Activated CD8-positive, alpha-beta memory T cell treated with anti-CD3 and anti-CD28 coated beads for 36 hours (primary cell): ENCODE measurements around the gene GPR63. TPM values are rescaled to one million over a fixed set of nuclear protein-coding genes. Genes with fewer than 3 reads are reported as not detected.

Experiments
- CTCF ChIA-PET: fragments of 350-600 bp; sonication (Branson Sonifier 250); formaldehyde crosslinking; loops from one replicate; lab custom pipeline; 2021; ENCODE audit warnings: antibody characterized with exemption; lab: Charles Lee
- POLR2A ChIA-PET: fragments of 350-600 bp; sonication (Branson Sonifier 250); formaldehyde crosslinking; loops from one replicate; lab custom pipeline; 2021; ENCODE audit warnings: antibody characterized with exemption; lab: Charles Lee
- total RNA-seq, 2 experiments: library from RNA; stranded (reverse); gene quantifications; one replicate each; pipeline ENCODE4 v1.2.3, GENCODE V29; 2021

Gene GPR63
- total RNA-seq, 2 experiments from 2014 or later: 1.7 to 1.9 TPM

DNA sequence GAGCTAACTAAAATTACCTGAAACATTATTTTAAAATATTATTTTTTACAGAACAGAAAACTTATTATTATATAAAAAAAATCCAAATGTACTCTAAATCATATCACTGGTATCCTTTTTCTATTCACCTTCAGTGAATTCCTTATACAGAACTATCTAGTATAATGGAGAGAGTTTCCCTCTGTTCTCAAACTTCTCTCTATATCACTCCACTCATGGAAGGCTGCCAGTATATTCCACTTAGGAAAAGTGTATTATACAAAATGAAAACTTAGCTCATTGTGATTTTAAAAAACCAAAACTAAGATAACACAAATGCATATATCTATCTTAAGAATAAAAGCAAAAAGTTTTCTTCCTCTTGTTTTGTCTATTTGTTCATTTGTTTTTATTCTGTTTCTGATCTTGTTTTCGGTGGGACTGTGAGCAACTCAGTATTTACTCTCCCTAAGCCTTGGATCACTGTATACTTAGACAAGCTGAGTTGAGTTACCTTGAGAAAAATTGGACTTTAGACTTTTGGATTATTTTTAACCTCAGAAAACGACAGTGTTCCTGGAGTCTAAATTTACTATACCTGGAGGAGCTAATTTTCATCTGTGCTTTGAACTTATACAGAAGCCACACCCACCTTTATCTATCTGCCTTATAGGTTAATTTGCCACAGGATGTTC, 61.4 kb downstream of the GPR63 start:
- ChIA-PET CTCF (no interaction called here), POLR2A (no interaction called here)

GRCh38 chr6:96766769-96767168, 70.5 kb downstream of the GPR63 start:
- CTCF ChIA-PET: no interaction called here
- POLR2A ChIA-PET: no interaction called here

DNA sequence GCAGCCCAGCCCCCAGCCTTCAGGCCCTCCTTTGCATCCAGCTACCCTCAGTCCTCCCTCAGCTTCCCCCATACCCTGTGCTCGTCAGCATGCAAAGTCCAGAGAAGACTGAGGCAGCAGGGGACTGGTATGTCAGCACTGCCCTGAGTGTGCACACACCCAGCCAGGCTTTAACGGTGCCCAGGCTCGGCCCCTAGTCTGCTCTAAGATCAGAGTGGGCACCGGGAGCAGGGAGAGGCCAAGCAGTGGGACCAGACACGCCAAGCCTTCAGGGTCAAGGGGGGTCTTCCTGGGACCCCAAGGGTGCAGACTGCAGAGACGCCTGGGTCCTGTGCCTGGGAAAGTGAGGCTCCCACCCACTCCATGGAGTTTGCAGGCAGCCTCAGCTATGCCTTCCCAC, 74.7 kb downstream of the GPR63 start:
- ChIA-PET CTCF (no interaction called here), POLR2A (no interaction called here)

GRCh38 chr6:96761794-96762193, 75.5 kb downstream of the GPR63 start:
- ChIA-PET CTCF (no interaction called here), POLR2A (no interaction called here)

DNA sequence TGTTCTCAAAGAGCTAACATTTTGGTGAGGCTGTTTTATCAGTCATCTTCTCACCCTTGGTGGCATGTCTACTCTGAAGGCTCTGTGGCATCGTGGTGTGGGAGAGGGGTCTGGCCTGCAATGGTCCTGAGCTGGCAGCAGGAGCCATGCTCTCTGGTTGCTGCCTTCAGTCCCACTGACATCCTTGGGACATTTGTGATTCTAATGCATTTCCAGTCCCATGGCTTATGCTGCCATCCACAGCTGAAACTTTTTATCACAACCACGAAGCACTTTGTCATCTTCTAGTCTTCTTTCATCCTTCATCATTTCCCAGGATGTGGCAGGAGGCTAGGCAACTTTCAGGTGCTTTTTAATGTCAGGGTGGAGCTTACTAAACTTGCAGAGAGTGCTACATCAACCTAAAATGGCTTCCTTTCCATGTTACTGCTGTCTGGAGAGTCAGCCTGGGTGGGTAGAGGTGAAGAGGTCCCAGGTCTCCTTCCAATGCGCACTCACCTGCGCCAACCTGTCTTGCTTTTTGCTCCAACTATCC, 77.1 kb downstream of the GPR63 start:
- ChIA-PET CTCF (no interaction called here), POLR2A (no interaction called here)

GRCh38 chr6:96755096-96755495, 82.2 kb downstream of the GPR63 start:
- CTCF ChIA-PET: no interaction called here

DNA sequence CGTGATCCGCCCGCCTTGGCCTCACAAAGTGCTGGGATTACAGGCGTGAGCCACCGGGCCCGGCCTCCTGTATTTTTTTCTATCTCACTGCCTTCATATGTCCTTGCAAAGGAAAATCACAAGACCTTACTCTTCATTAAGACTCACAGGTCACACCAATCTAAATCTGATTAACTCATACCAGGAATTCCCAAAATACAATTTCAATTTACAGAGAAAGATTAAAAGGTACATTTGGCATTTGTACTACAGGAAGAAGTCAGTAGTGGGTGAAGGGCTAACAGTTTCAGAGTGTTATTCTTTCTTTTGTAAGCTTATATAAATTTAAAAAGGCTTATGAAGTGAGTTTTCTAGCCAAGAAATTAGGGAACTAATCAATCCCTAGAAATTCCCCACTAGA, 87.4 kb downstream of the GPR63 start:
- ChIA-PET CTCF (no interaction called here), POLR2A (no interaction called here)

More at GRCh38 chr6:96755096-96755495, 82.2 kb downstream of the GPR63 start:
- POLR2A ChIA-PET: no interaction called here

Other genes with a start within 250 kb of the GPR63 start
- gene NDUFAF4, start 60.4 kb upstream of the GPR63 start, total RNA-seq: 10 to 100 TPM; 82.3 to 83.6 TPM
- under 1 TPM; 0.27 to 0.42 TPM for gene KLHL32, start 87.3 kb upstream of the GPR63 start, total RNA-seq